ENCODE measurements around the gene NIN. TPM values are rescaled to one million over a fixed set of nuclear protein-coding genes. Genes with fewer than 3 reads are reported as not detected.
"Not testable (repeated sequence)": the region's sequence is repeated elsewhere in the genome, so short reads cannot be mapped to it uniquely, and the experiment has no call there.

The NIN gene
- total RNA-seq, 1 donor from 2014 or later, result 25.2 TPM

DNA sequence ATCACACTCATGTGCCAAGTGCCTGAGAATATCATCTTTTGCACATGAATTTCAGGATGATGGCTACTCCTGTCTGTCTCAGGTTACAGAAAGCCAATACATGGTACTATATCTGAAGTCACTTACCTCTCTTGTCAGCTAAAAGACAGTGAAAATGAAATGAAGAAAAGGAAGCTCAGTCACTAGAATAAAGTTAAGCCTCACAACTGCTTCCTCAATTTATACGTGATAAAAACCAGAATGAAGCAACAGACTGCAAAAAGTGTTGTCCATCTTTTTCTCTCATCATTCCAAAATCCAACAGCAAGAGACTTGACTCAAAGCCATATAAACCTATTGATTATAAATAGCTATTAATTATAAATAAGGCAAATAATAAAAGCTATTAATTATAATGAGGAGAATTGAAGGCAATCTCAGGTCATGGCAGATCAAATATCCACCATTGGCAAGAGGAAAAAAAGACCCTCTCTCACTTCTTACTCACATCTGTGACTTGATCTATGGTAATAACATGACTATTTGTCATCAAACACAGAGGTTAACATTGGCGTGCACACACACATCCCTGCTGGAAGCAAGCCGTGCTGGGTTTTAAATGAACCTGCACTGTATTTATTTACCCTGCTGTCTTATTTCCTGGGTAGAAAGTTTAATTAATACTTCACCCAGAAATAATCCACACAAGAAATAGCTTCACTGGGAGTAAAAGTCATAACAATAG is 10.0 kb downstream of the NIN start:
- Histone ChIP-seq H3K27me3 (no peaks in the 10 kb centered on the region), H3K27ac (no peak overlapping the region), H3K36me3 (no peaks in the 10 kb centered on the region), H3K4me1 (peaks cover 0 to 11% of the 10 kb centered on the region in 2 donors), H3K9me3 (no peaks in the 10 kb centered on the region), H3K4me3 (no peak overlapping the region)
- no peak for DNase-seq (ENCODE audit: low spot score in 2 of 2)
- intact Hi-C loops (cut with DNase I), result no loop called here
- TF ChIP-seq, protein P1, sequence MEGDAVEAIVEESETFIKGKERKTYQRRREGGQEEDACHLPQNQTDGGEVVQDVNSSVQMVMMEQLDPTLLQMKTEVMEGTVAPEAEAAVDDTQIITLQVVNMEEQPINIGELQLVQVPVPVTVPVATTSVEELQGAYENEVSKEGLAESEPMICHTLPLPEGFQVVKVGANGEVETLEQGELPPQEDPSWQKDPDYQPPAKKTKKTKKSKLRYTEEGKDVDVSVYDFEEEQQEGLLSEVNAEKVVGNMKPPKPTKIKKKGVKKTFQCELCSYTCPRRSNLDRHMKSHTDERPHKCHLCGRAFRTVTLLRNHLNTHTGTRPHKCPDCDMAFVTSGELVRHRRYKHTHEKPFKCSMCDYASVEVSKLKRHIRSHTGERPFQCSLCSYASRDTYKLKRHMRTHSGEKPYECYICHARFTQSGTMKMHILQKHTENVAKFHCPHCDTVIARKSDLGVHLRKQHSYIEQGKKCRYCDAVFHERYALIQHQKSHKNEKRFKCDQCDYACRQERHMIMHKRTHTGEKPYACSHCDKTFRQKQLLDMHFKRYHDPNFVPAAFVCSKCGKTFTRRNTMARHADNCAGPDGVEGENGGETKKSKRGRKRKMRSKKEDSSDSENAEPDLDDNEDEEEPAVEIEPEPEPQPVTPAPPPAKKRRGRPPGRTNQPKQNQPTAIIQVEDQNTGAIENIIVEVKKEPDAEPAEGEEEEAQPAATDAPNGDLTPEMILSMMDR (IDR thresholded peaks at IDR 0.05), result no peak

DNA sequence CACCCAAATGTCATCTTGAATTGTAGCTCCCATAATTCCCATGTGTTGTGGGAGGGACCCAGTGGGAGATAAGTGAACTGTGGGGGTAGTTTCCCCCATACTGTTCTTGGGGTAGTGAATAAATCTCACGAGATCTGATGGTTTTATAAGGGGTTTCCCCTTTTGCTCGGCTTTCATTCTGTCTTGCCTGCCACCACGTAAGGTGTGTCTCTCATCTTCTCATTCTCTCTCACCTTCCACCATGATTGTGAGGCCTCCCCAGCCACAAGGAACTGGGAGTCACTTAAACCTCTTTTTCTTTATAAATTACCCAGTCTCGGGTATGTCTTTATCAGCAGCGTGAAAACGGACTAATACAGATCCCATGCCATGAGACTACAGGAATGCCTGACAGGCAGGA is 11.7 kb downstream of the NIN start:
- H3K27ac ChIP-seq; DNase-seq (ENCODE audit: low spot score in 2 of 2); H3K36me3 ChIP-seq; H3K9me3 ChIP-seq; H3K4me3 ChIP-seq; intact Hi-C loops (cut with DNase I); H3K27me3 ChIP-seq: not testable (repeated sequence)
- peaks cover 0 to 11% of the 10 kb centered on the region in 2 donors for H3K4me1 ChIP-seq

DNA sequence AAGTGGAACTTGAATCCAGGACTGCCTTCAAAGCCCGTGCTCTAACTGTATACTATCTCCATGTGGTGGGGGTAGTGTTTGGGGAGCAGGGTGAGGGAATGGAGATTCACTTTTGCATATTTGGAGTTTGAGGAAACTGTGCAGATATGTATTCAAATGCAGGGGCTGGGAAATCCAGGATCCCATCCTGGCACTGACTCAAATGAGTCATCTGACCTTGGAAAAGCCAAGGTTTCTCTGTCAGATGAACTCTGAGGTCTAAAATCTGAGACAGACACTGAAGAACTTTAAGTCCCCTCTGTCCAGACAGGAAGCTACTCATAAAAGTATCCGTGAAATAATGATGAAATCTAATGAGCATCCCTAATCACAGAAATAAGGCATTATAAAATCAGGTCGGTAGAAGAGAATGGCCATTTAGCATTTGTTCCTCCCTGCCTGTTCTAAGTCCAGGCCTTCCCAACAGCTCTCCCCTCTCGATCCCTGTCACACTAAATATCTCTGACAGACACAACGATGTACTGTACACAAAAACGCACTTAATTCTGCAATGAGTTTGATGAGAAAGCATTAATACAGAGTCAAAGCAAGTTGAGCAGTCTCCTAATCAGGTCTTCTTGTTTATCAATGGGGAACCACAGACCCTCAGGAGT is 14.4 kb downstream of the NIN start:
- Histone ChIP-seq H3K4me1 (no peaks in the 10 kb centered on the region), H3K9me3 (no peaks in the 10 kb centered on the region), H3K4me3 (no peak overlapping the region), H3K36me3 (no peaks in the 10 kb centered on the region), H3K27ac (no peak overlapping the region), H3K27me3 (no peaks in the 10 kb centered on the region)
- intact Hi-C loops (cut with DNase I), result no loop called here
- TF ChIP-seq, protein P1 (IDR thresholded peaks at IDR 0.05), result no peak
- DNase-seq (ENCODE audit: low spot score in 2 of 2), result no peak

DNA sequence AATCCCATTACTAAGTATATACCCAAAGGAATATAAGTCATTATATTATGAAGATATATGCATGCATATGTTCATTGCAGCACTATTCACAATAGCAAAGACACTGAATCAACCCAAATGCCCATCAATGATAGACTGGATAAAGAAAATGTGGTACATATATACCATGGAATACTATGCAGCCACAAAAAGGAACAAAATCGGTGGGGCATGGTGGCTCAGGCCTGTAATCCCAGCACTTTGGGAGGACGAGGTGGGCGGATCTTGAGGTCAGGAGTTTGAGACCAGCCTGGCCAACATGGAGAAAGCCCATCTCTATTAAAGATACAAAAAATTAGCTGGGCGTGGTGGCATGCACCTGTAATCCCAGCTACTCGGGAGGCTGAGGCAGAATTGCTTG is 15.4 kb downstream of the NIN start:
- H3K9me3 ChIP-seq; H3K27me3 ChIP-seq; H3K36me3 ChIP-seq; H3K27ac ChIP-seq; DNase-seq (ENCODE audit: low spot score in 2 of 2); H3K4me1 ChIP-seq; intact Hi-C loops (cut with DNase I); H3K4me3 ChIP-seq: not testable (repeated sequence)

DNA sequence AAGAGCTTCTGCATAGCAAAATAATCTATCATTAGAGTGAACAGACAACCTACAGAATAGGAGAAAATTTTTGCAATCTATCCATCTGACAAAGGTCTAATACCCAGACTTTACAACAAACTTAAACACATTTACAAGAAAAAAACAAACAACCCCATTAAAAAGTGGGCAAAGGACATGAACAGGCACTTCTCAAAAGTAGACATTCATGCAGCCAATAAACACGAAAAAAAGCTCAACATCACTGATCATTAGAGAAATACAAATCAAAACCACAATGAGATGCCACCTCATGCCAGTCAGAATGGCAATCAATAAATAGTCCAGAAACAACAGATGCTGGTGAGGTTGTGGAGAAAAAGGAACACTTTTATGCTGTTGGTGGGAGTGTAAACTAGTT is 15.9 kb downstream of the NIN start:
- H3K4me1 ChIP-seq; DNase-seq (ENCODE audit: low spot score in 2 of 2); intact Hi-C loops (cut with DNase I): not testable (repeated sequence)

DNA sequence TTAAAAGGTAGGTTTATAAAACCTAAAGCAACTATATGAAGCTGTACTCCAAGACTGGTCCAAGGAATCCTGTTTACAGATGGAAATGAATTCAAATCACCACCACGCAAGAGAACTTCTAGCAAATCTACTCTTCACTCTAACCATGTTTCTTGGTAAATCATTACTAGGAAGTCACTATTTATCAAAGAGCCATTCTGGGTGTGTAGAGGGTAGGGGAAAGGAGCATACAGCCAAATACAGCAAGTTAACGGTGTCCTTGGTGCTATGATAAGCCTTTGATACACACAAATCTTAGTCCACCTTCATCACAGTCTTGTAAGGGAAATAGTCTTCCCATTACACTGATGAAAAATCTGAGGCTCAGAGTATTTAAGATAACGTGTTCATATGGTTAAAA is 16.8 kb downstream of the NIN start:
- DNase-seq (ENCODE audit: low spot score in 2 of 2), result no peak
- H3K4me3 ChIP-seq, result no peak overlapping the region
- no peak overlapping the region for H3K27ac ChIP-seq
- H3K9me3 ChIP-seq, result no peaks in the 10 kb centered on the region
- TF ChIP-seq, protein P1 (IDR thresholded peaks at IDR 0.05), result no peak
- intact Hi-C loops (cut with DNase I), result no loop called here
- H3K27me3 ChIP-seq, result no peaks in the 10 kb centered on the region
- no peaks in the 10 kb centered on the region for H3K36me3 ChIP-seq
- no peaks in the 10 kb centered on the region for H3K4me1 ChIP-seq

More for the DNA sequence above, 15.9 kb downstream of the NIN start:
- H3K27me3 ChIP-seq, H3K36me3 ChIP-seq, H3K27ac ChIP-seq, H3K9me3 ChIP-seq, H3K4me3 ChIP-seq: not testable (repeated sequence)

DNA sequence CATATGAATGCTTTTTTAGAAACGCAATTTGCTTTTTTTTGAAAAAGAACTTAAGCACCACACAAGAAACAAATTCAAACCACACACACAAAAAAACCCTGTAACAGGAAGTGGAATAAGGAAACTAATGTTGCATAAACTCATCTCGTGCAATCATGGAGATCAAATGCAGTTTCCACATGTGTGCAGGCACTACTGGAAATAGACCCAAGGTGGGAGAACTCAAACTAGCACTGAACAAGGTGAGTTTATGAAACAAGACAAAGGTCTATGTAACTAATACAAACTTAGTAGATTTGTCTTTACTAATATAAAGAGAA is 17.5 kb downstream of the NIN start:
- no peak overlapping the region for H3K27ac ChIP-seq
- H3K4me3 ChIP-seq, result no peak overlapping the region
- DNase-seq (ENCODE audit: low spot score in 2 of 2), result no peak
- intact Hi-C loops (cut with DNase I), result no loop called here
- TF ChIP-seq, protein P1 (IDR thresholded peaks at IDR 0.05), result no peak
- H3K36me3 ChIP-seq, result no peaks in the 10 kb centered on the region
- H3K27me3 ChIP-seq, result no peaks in the 10 kb centered on the region
- no peaks in the 10 kb centered on the region for H3K4me1 ChIP-seq
- H3K9me3 ChIP-seq, result no peaks in the 10 kb centered on the region

All from ascending aorta (tissue), 2 donors.